Thymus (tissue), 11 donors: ENCODE results near the gene SH3RF3. TPM values are rescaled to one million over a fixed set of nuclear protein-coding genes. Genes with fewer than 3 reads are reported as not detected.

Experiments used
- DNase-seq, 9 donors: peaks; one replicate each; pipeline ENCODE4 v3.0.0-alpha.2; 2013; ENCODE audit warnings: low spot score in 9 of 9, low read depth in 6 of 9, missing footprints in 1 of 9
- H3K27ac ChIP-seq, 2 donors: one replicate each; pipeline ENCODE4 v1.5.1; 2013; ENCODE audit warnings: control low read depth in 1 of 2, low read depth in 1 of 2, low read length in 1 of 2, mild to moderate bottlenecking in 1 of 2, moderate library complexity in 1 of 2
- H3K27me3 ChIP-seq, 2 donors: one replicate each; pipeline ENCODE4 v1.5.1; 2013; ENCODE audit warnings: low read length in 1 of 2; ENCODE audit not compliant: control insufficient read depth in 2 of 2, insufficient read depth in 1 of 2
- H3K36me3 ChIP-seq, 2 donors: one replicate each; pipeline ENCODE4 v1.5.1; 2013; ENCODE audit warnings: low read length in 1 of 2, mild to moderate bottlenecking in 1 of 2, moderate library complexity in 1 of 2; ENCODE audit not compliant: control insufficient read depth in 2 of 2, insufficient read depth in 2 of 2
- H3K4me1 ChIP-seq, 2 donors: one replicate each; pipeline ENCODE4 v1.5.1; 2013; ENCODE audit warnings: low read length in 2 of 2; ENCODE audit not compliant: control insufficient read depth in 2 of 2, insufficient read depth in 2 of 2
- H3K4me3 ChIP-seq, 2 donors: one replicate each; pipeline ENCODE4 v1.5.1; 2013; ENCODE audit warnings: low read length in 2 of 2, control low read depth in 1 of 2, mild to moderate bottlenecking in 1 of 2
- H3K9me3 ChIP-seq, 2 donors: one replicate each; pipeline ENCODE4 v1.5.1; 2013; ENCODE audit warnings: low read length in 1 of 2, mild to moderate bottlenecking in 1 of 2; ENCODE audit not compliant: control insufficient read depth in 2 of 2, insufficient read depth in 1 of 2
- WGBS: extraction: QIAGEN DNeasy Blood & Tissue Kit; methylation state at CpG from one replicate; pipeline ENCODE4 v1.1.7; 2013; 5-methylcytosine and 5-hydroxymethylcytosine counted together
- polyA plus RNA-seq: library from polyadenylated mRNA; stranded (reverse); fragments of 200-250 nt; gene quantifications from one replicate; pipeline ENCODE4 v1.2.3, GENCODE V29; 2013
- total RNA-seq: library from RNA; stranded (reverse); fragments of 120-200 nt; gene quantifications from one replicate; pipeline ENCODE4 v1.2.4, GENCODE V29; 2013
- donor health status: healthy.

SH3RF3 gene
- total and polyA plus RNA-seq, 2 donors = 3.2 to 8.2 TPM

DNA sequence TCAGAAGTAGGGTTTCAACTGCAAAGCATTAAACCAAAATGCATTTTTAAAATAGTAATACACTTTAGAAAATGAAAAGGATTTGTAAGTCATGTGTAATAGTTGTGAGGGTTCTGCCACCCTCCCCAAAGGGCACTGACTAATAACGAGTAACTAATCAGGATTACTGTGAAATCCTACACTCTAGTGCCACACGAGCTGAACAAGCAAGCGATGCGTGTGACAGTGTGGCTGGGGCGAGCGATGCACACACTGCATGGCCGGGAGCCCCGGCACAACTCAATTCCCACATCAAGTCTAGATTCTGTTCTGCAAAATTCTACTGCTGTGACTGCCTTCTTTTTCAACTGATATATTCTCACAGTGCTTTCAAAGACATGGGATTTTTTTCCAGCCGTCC lies 328.4 kb downstream of the SH3RF3 start:
- 92% methylated on average over 9 of the region's 9 CpGs for WGBS
- H3K4me1 ChIP-seq = peaks cover 0 to 4% of the 10 kb centered on the region in 2 donors
- DNase-seq = no peak
- H3K27ac ChIP-seq = no peak overlapping the region
- H3K27me3 ChIP-seq = no peaks in the 10 kb centered on the region
- H3K4me3 ChIP-seq = no peak overlapping the region
- no peaks in the 10 kb centered on the region for H3K36me3 ChIP-seq
- H3K9me3 ChIP-seq = no peaks in the 10 kb centered on the region

DNA sequence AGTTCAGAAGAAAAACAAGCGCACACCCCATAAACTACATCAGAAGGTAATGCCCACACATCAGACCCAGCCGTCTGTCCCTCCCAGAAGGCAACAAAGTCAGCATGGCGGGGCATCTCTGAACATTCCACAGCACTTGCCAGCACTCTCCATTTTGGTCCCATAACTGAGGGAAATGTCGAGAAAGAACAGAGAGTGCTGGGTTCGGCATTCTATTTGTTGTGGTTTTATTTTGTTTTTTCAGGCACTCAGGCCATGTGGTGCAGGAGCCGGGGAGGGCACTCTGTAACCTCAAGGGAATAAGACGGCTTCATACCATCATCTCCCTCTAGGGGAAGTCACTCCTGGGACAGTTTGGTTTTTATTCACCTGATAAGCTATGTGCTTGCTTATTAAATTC lies 328.8 kb downstream of the SH3RF3 start:
- Histone ChIP-seq H3K4me3 (no peak overlapping the region), H3K4me1 (peaks cover 0 to 4% of the 10 kb centered on the region in 2 donors), H3K36me3 (no peaks in the 10 kb centered on the region), H3K9me3 (no peaks in the 10 kb centered on the region), H3K27me3 (no peaks in the 10 kb centered on the region), H3K27ac (no peak overlapping the region)
- 41% methylated on average over 7 of the region's 7 CpGs for WGBS
- no peak for DNase-seq

DNA sequence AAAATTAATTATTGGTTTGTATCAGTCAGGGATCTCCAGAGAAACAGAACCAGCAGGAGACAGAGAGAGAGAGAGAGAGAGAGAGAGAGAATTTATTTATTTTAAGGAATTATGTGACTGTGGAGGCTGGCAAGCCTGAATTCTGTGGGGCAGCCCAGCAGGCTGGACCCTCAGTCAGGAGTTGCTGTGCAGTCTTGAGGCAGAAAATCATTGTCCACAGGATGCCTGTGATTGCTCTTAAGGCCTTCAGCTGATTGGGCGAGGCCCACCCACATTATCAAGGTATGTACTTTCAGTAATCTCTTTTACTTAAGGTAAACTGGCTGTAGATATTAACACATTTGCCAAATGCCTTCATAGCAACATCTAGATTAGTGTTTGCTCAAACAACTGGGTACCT lies 329.5 kb downstream of the SH3RF3 start:
- Histone ChIP-seq H3K36me3 (no peaks in the 10 kb centered on the region), H3K27ac (no peak overlapping the region), H3K4me3 (no peak overlapping the region), H3K9me3 (no peaks in the 10 kb centered on the region), H3K4me1 (peaks cover 0 to 4% of the 10 kb centered on the region in 2 donors), H3K27me3 (no peaks in the 10 kb centered on the region)
- no peak for DNase-seq
- 98% methylated on average over 1 of the region's 1 CpG for WGBS

GRCh38 chr2:109459485-109459884 lies 330.5 kb downstream of the SH3RF3 start:
- Histone ChIP-seq H3K9me3 (no peaks in the 10 kb centered on the region), H3K27ac (no peak overlapping the region), H3K4me3 (no peak overlapping the region), H3K4me1 (peaks cover 0 to 4% of the 10 kb centered on the region in 2 donors), H3K27me3 (no peaks in the 10 kb centered on the region), H3K36me3 (no peaks in the 10 kb centered on the region)
- WGBS = 95% methylated on average over 6 of the region's 6 CpGs
- no peak for DNase-seq

DNA sequence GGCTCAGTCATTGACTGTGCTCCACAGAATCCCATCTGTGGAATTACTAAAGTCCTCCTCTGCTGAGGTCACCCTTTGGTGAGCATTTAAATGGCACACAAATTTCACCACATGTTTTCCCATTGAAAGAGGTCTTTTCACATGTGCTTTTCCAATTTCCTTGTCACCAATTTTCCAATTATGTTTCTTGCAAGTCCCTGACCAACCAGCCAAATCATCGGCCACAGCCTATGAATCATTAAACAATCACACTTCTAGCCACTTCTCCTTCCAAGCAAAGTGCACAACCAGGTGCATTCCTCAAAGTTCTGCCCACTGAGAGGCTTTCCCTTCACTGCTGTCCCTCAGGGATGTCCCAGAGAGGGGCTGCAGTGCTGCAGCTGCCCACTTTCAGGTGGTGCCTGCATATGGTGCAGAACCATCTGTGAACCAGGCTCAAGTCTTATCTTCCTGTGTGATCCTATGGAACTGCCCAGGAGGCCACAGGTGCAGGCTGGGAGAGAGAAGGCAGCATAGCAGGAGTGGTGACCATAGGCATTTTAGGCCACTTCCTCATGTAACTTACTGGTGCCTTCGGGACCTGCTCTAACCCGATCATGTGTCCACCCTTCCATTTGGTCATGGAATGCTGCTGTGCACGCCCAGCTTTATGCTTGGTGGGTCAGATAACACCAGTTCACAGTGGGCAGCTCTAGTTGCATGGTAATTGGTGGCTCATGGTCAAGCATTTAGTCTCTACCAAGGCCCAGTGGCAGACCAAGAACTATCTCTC lies 331.7 kb downstream of the SH3RF3 start:
- Histone ChIP-seq H3K27me3 (no peaks in the 10 kb centered on the region), H3K27ac (no peak overlapping the region), H3K4me3 (no peak overlapping the region), H3K4me1 (peaks cover 0 to 4% of the 10 kb centered on the region in 2 donors), H3K36me3 (no peaks in the 10 kb centered on the region), H3K9me3 (no peaks in the 10 kb centered on the region)
- 97% methylated on average over 4 of the region's 4 CpGs for whole genome bisulfite sequencing
- DNase-seq = no peak

GRCh38 chr2:109463236-109463635 lies 334.2 kb downstream of the SH3RF3 start:
- 80% methylated on average over 6 of the region's 6 CpGs for WGBS
- DNase-seq = no peak
- no peaks in the 10 kb centered on the region for H3K36me3 ChIP-seq
- peaks cover 0 to 1% of the 10 kb centered on the region in 2 donors for H3K9me3 ChIP-seq
- no peak overlapping the region for H3K27ac ChIP-seq
- H3K27me3 ChIP-seq = no peaks in the 10 kb centered on the region
- peaks cover 0 to 10% of the 10 kb centered on the region in 2 donors for H3K4me1 ChIP-seq
- no peak overlapping the region for H3K4me3 ChIP-seq

- Histone ChIP-seq H3K36me3 (no peaks in the 10 kb centered on the region), H3K4me1 (peaks cover 0 to 12% of the 10 kb centered on the region in 2 donors), H3K27ac (no peak overlapping the region), H3K27me3 (no peaks in the 10 kb centered on the region), H3K4me3 (no peak overlapping the region), H3K9me3 (peaks cover 0 to 1% of the 10 kb centered on the region in 2 donors)
- no peak for DNase-seq
- WGBS = 95% methylated on average over 5 of the region's 5 CpGs
Observed at GRCh38 chr2:109463891-109464290, 334.9 kb downstream of the SH3RF3 start.

- Histone ChIP-seq H3K4me3 (no peak overlapping the region), H3K9me3 (peaks cover 0 to 1% of the 10 kb centered on the region in 2 donors), H3K36me3 (no peaks in the 10 kb centered on the region), H3K27me3 (no peaks in the 10 kb centered on the region), H3K4me1 (peaks cover 0 to 23% of the 10 kb centered on the region in 2 donors), H3K27ac (peak overlapping the region in 1 of 2 donors; percentile 3)
- DNase-seq = no peak
- 92% methylated on average over 8 of the region's 8 CpGs for WGBS
Observed at GRCh38 chr2:109466674-109467575, 337.9 kb downstream of the SH3RF3 start.

DNA sequence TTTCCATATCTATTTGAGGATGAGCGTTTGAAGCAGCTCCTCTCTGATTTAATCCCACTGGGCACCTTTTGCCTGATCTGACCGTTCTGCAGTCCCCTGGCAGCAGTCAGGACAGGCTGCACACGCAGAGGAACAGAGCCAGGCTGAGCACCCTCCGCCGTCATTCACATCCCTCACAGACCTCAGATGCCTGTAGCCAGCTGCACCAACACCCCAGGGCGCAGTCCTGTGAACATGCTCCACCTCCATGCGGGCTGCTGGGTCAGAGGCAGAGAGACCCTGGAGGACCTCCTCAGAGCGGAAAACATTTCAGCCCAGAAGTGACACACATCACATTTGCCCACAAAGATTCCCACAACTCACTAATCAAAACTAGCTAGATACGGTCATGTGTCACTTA lies 338.7 kb downstream of the SH3RF3 start:
- Histone ChIP-seq H3K27ac (peak overlapping the region in 1 of 2 donors; percentile 7), H3K4me3 (no peak overlapping the region), H3K4me1 (peaks cover 0 to 23% of the 10 kb centered on the region in 2 donors), H3K36me3 (no peaks in the 10 kb centered on the region), H3K9me3 (peaks cover 0 to 1% of the 10 kb centered on the region in 2 donors), H3K27me3 (no peaks in the 10 kb centered on the region)
- DNase-seq = no peak
- WGBS = 95% methylated on average over 9 of the region's 9 CpGs
